ENCODE data around the gene RPL4.

RPL4 gene

GRCh38 chr15:66454143-66454542 lies 50.5 kb downstream of the RPL4 start:
- no peaks in the 10 kb centered on the region for H3K9me3 Mint-ChIP-seq
- ATAC-seq (no peak), DNase-seq (no peak)
- H3K4me3 Mint-ChIP-seq, result no peak overlapping the region
- no peak overlapping the region for H3K27ac Mint-ChIP-seq
- peaks cover 30% of the 10 kb centered on the region for H3K36me3 Mint-ChIP-seq (ENCODE audit: low read depth)
- peaks cover 12% of the 10 kb centered on the region for H3K4me1 Mint-ChIP-seq
- H3K27me3 Mint-ChIP-seq, result no peaks in the 10 kb centered on the region

- Mint-ChIP-seq H3K27ac (no peak overlapping the region), H3K36me3 (ENCODE audit: low read depth) (peaks cover 33% of the 10 kb centered on the region), H3K9me3 (peaks cover 3% of the 10 kb centered on the region), H3K27me3 (no peaks in the 10 kb centered on the region), H3K4me3 (no peak overlapping the region), H3K4me1 (peaks cover 9% of the 10 kb centered on the region)
- ATAC-seq, result no peak
- DNase-seq, result no peak
Measured at GRCh38 chr15:66452971-66453580, 51.6 kb downstream of the RPL4 start.

GRCh38 chr15:66452420-66452819 lies 52.2 kb downstream of the RPL4 start:
- DNase-seq (no peak), ATAC-seq (no peak)
- H3K4me3 Mint-ChIP-seq, result no peak overlapping the region
- peaks cover 5% of the 10 kb centered on the region for H3K9me3 Mint-ChIP-seq
- no peaks in the 10 kb centered on the region for H3K27me3 Mint-ChIP-seq
- H3K36me3 Mint-ChIP-seq (ENCODE audit: low read depth), result peaks cover 36% of the 10 kb centered on the region
- no peak overlapping the region for H3K27ac Mint-ChIP-seq
- H3K4me1 Mint-ChIP-seq, result peaks cover 9% of the 10 kb centered on the region

Data from activated naive CD8-positive, alpha-beta T cell treated with anti-CD3 and anti-CD28 coated beads, Interleukin-2, amount 50 U/mL, for 24 hours (primary cell).